ENCODE results near the gene ZFAND3.

The ZFAND3 gene

GRCh38 chr6:38193481-38194281 lies 374.2 kb downstream of the ZFAND3 start:
- DNase-seq = no peak

GRCh38 chr6:38194282-38194572 lies 374.7 kb downstream of the ZFAND3 start:
- DNase-seq = no peak

GRCh38 chr6:38194589-38194988 lies 375.1 kb downstream of the ZFAND3 start:
- no peak for DNase-seq

- DNase-seq = no peak
Measured at GRCh38 chr6:38195113-38195635, 375.6 kb downstream of the ZFAND3 start.

GRCh38 chr6:38198219-38198618 lies 378.7 kb downstream of the ZFAND3 start:
- no peak for DNase-seq

All from activated effector memory CD4-positive, alpha-beta T cell treated with anti-CD3 and anti-CD28 coated beads, Interleukin-2, amount 50 U/mL, for 16 hours (primary cell).